Stimulated activated naive CD4-positive, alpha-beta T cell treated with Interleukin-2 at 50 U/mL for 16 hours (primary cell): Measurements from ENCODE around the gene TRIM29.

Experiments used
- DNase-seq: peaks from one replicate; lab custom pipeline; 2025; lab: John Stamatoyannopoulos, UW

The TRIM29 gene

DNA sequence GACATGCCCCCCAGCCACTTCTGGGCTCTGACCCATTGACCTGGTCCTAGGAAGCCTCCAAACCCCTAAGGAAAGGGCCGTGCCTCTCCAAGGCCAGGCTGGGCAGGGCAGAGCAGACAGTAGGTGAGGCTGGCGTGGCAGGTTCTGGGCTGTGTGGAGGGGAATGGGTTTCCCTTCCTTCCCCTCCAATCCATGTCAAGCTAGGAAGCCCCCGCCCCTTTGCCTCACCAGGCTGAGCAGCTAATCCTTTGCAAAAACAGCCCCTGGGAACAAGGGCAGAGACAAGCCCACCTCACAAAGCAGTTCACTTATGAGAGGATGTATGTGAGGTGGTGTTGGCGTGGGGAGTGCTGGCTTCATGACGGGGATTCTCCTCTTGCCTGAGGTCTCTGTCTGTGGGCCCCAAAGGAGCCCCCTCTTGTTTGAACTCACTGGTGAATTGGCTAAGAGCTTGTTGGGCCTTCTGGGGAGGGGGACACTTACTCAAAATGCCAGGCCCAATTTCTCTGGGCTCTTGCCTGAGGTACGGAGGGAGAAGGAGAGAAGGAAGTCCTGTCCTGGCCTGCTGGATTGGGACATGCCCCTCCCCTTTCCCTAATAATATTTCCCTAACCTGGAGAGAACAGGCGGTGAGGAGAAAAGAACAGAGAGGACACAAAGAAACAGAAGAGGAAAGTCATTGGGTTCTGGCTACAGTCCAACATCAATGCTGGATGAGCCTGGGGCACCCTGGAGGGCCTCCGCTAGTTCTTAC, 1.6 kb upstream of the TRIM29 start:
- DNase-seq = no peak

DNA sequence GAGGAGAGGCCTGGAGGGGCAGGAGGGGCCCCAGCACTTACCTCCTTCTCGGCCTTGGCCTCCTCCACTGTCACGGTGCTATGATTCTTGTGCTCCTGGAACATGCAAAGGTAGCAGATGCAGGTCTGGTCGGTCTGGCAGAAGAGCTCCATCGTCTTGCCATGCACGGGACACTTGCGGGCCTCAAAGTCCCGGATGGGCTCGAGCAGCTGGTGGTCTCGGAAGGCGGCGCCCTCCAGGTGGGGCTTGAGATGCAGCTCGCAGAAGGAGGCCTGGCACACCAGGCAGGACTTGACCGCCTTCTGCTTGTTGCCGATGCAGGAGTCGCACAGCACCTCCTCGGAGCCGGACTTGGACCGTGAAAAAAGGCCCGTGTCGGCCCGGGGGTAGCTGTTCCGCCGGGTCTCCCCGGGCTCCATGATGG, 714 bp downstream of the TRIM29 start:
- DNase-seq = no peak

DNA sequence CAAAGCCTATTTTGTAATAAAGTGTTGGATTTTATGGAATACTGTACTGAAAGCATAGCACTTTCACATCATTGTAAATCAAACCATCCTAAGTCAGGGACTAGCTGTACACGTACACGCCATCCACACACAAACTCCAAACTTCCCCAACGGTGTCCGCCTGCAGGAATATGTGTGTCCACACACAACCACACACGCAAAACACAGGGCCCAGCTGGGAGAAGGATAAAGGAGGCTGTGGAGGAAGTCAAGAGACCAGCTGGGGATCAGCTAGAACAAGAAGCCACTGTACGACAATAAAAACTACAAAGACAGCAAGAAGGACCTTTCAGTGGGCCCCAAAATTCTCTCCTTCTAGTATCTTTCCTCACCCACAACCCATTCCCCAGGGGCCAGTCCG, 1.6 kb downstream of the TRIM29 start:
- DNase-seq = no peak

GRCh38 chr11:120135838-120136237, 2.1 kb downstream of the TRIM29 start:
- DNase-seq = no peak

DNA sequence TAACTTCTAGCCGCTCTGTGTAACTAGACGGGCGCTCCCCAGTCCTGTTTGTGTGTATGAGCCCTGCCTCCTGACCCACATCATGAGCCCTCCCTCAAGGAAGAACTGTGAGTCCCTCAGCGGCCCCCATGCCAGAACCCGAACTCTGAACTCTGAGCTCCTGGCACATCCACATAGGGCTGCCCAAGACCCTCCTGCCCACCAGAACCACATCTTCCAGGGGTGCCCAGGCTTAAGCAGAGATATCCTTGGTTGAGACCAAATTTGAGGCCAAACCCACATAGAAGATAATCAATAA, 3.0 kb downstream of the TRIM29 start:
- no peak for DNase-seq

GRCh38 chr11:120134106-120134930, 3.6 kb downstream of the TRIM29 start:
- no peak for DNase-seq

DNA sequence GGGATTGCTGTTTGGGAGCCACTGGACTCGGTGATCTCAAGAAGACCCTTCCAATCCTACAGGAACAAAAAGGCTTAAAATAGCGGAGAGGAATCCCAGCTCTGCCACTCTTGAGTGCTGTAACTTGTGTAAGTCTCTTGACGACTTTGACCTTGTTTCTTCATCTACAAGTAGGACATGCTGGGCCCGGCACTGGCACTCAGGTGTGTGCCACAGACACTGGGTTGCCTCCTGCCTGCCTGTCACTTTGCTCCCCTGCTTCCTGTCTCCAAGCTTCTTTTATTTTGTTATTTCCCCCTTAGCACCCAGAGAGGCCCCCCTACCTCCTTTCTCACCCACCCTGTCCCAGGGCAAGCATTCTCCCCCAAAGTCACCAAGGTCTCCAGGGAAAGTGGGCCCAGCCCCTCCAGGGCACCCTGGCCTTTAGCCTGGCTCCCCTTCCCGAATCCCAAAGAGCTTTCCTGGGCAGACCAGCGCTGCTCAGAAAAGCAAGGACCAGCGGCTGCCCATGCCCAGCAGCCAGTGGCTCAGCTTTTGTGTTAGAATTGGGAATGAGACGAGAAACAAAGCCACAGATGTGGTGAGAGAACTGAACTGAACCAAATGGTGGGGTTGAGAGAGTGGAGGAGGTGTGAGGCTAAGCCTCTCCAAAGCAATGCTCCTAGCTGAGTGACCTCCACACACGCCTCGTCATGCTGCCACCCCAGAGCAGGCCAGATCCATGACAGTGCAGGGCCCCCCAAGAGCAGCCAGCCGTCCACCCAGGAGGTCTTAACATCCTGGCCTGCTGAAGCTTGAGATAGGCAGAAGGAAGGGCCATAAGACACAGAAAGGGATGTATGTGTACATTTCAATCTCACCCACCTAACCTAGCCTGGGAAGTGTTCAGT, 4.5 kb downstream of the TRIM29 start:
- no peak for DNase-seq

GRCh38 chr11:120132645-120133185, 5.2 kb downstream of the TRIM29 start:
- no peak for DNase-seq

DNA sequence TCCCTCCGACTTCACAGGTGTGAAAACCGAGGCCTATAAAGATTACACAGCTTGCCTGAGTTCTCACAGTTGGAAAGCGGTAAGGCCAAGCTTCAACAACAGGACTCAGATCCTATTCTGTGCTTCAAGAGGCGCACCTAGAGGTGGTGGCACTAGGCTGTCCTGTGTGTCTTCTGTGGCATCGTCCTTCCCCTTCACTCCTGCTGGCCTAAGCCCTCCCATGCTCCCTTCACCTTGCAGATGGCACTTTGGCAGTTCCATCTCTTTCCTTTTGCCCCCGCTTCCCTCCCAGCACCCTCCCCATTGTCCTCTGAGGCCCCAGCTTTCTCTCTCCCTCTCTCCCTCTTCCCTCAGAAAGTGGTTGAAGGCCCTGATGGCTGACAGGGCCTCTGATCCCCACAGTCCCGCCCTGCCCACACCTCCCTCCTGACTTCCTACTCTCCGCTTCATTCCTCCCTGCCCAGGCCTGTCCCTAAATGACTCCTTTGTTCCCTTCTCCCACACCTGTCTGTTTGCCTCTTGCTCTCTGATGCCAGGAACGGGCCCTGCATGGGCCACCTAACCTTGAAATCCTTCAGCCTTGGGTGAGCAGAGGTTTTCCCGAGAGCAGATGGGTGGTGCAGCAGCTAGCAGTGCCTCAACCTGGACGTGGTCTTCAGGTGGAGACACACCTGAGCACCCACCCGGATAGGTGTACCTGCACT, 5.8 kb downstream of the TRIM29 start:
- no peak for DNase-seq

GRCh38 chr11:120130991-120131760, 6.7 kb downstream of the TRIM29 start:
- no peak for DNase-seq

DNA sequence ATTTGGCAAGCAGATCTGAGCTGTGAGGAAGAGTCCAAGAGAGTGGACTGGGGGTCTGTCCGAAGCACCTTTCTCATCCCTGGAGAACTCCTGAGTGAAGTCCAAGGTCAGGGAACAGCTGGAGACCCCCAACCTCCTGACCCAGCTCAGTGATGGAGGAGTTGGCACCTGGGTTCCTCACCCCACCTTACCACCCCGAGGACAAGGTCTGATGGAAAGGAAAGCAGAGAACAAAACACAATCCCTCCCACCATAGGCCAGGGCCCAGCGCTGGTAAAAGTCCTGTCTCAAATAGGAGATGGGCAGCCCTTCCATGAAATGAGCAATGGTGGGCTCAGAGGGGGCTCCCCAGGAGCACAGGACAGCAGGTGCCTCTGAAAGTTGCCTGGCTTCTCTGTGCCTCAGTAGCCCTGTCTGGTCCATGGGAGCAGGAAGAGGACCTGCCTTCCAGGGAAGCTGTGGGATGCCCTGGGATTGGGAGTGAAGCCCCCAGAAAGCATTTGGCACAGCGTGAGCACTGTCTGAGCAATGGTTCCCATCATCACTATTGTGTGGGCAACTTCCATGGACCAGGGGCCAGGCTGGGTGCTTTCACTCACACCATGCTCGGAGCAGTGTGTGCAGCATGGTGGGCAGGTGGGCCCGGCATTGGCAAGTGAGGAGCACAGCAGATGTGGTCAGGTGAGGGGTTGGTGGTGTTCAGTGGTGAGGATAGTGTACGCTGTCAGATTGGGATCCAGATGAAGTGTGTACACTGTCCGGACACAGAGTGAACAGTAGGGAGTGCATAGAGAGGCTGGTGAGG, 7.5 kb downstream of the TRIM29 start:
- DNase-seq = no peak

DNA sequence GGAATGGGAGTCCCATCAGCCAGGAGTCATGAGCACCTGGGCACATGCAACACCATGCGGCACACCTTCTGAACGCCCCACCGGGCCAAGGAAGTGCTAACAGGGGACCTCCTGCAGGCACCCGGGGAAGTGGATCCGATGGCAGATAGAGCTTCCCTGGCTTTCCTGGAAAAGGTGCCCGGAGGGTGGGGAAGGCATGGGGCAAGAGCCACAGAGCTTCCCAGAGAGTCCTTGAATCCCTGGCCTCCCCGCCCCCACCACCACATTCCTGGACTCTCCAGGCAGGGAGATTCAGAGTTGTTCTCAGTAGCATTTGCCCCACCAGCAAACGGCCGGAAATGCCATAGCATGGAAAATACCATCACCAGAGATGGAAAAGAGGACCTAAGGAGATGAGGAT, 8.3 kb downstream of the TRIM29 start:
- no peak for DNase-seq

DNA sequence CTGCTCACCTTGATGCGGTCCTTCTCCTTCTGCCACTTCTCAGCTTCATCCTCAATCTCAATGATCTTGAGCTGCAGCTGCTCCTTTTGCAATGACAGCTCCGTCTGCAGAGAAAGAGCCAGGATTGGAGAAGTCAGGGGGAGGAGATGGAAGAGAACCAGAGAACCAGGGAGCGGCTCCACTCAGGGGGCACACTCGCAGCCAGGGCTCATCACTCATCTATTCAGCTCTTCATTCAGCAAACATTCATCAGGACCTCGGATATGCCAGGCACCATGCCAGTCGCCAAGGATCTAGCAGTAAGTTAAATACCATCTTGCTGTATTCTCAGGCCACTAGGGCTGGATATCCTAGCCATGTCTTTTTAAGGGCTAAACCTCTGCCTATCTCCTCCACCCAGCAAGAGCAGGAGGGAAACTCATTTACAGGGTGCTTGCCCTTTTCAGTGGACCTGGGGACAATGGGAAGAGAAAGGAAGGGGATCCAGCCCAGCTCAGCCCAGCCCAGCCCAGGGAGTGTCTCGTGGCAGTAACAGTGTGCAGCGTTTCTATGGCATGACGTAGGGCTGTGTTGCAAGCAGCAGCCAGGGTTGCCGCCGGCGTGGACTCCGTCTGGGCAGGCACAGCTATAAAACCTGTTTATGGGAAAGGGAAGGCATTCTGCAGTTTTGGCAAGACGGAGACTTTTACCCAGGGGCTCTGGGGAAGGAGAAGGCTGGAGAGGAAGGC, 9.4 kb downstream of the TRIM29 start:
- DNase-seq = no peak

- no peak for DNase-seq
These were observed 10.7 kb downstream of the TRIM29 start for GRCh38 chr11:120127236-120127635.

- no peak for DNase-seq
These were observed 11.3 kb downstream of the TRIM29 start for GRCh38 chr11:120126620-120127019.

- no peak for DNase-seq
These were observed 12.4 kb downstream of the TRIM29 start for GRCh38 chr11:120125509-120125908.

DNA sequence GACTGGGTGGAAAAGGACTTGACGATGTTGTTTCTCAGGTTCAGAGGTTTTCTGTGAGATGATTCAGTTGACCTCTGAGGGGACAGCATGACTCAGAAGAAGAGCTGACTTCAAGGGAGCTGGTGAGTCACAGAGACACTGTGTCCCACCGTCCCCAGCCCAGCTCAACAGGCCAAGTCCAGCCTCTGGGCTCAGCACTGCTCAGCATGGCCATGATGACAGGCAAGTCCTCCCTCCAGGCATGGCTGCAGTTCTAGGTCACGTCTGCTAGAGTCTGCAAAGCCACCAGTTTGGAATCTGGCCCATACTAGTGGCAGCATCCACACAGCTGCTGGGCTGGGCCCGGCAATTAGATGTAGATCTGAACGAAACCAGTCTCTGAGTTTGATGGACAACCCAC, 12.9 kb downstream of the TRIM29 start:
- no peak for DNase-seq

GRCh38 chr11:120124355-120124754, 13.6 kb downstream of the TRIM29 start:
- DNase-seq = no peak

DNA sequence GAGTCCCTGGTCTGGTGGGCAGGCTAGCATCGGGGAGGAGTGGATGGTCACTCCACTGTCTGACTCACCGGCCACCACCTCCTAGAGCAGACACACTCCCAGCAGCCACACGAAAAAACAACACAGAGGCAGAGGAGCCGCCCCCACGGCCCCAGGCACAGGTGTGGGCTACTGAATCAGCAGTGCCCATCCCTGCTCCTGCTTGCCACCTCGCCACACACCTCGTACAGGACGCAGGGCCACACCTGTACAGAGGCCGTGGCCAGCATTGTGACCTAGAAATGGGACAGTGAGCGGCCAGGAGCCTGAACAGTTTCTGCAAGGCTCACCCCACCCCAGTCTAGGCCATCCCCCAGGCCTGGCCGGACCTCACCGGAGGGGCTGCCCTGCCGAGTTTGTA, 14.0 kb downstream of the TRIM29 start:
- DNase-seq = no peak
